ENCODE data around the gene ULBP1. TPM values are rescaled to one million over a fixed set of nuclear protein-coding genes. Genes with fewer than 3 reads are reported as not detected.
"Not testable (repeated sequence)": the region's sequence is repeated elsewhere in the genome, so short reads cannot be mapped to it uniquely, and the experiment has no call there.

The ULBP1 gene, protein sequence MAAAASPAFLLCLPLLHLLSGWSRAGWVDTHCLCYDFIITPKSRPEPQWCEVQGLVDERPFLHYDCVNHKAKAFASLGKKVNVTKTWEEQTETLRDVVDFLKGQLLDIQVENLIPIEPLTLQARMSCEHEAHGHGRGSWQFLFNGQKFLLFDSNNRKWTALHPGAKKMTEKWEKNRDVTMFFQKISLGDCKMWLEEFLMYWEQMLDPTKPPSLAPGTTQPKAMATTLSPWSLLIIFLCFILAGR
- total RNA-seq = 1 to 10 TPM; 2.5 to 2.7 TPM

GRCh38 chr6:149963462-149964307, at the start of gene ULBP1:
Gene ULBP1 (plus strand): TSS chr6:149963943. CDS start chr6:149964050, 107 bp downstream.
- peaks cover 70% of the 10 kb centered on the region for H3K27me3 Mint-ChIP-seq
- H3K4me3 Mint-ChIP-seq = peak within 1 kb of the TSS; percentile 78
- CTCF ChIA-PET = interaction anchor here (0.7 kb wide), 1 partner anchor 53 kb away, joined by 4 read pairs; no protein-coding TSS in a partner anchor
- TF ChIP-seq CTCF (IDR thresholded peaks at IDR 0.05) = no peak
- POLR2A ChIA-PET = no interaction called here
- intact Hi-C loops (cut with micrococcal nuclease) = loop anchor here (5.0 kb wide), 1 partner anchor 39 kb away; no protein-coding TSS in a partner anchor
- peaks cover 2% of the 10 kb centered on the region for H3K36me3 Mint-ChIP-seq (ENCODE audit: low read depth)
- DNase-seq = peak; percentile 92
- H3K9me3 Mint-ChIP-seq = no peaks in the 10 kb centered on the region
- peak within 1 kb of the TSS; percentile 84 for H3K27ac Mint-ChIP-seq
- peaks cover 31% of the 10 kb centered on the region for H3K4me1 Mint-ChIP-seq (ENCODE audit: low read depth)
- peak; percentile 75 for ATAC-seq

DNA sequence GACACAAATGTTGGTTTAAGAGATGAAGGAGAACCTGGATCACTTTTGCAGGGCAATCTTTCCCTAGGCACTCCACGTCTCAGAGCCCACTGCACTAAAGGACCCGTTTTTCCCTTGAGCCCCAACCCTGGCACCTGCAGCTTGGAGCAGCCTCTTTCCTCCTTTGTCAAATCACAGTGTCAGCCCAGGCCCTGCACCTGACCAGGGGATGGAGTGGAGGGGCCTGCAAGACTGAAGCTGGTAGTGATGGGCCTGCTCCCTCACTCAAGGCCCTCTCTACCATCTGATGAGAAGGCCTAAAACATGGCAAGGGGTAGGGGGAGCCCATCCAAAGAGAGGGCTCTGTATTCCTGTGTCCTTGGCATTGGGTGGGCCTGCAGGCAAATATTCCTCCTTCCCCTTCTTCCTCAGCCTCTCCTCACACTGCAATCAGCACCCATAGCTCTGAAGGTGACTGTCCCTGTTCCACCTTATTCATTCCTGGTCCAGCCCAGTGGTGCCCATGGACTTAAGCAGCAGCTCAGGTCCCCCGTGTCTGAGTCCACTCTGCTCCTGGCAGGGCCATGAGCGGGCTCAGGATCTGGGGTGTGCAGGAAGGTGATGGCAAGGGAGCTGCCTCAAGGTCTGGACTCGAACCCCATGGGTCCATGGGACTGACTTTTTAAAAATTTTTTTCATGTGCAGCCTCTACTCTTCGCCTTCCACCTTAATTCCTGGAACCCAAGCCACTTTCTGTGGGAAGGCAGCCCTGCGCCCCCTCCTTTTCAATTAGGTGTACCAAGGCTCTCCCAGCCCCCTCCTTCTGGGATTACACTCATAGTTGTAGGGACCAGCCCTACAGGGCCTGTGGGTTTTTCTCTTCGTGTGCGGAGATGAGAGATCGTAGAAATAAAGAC, 47.5 kb upstream of the ULBP1 start:
- CTCF ChIA-PET = interaction anchor here (1.7 kb wide), 1 partner anchor 51 kb away, joined by 6 read pairs; no protein-coding TSS in a partner anchor
- POLR2A ChIA-PET = no interaction called here
- intact Hi-C loops (cut with micrococcal nuclease) = no loop called here

GRCh38 chr6:149917679-149918078, 46.1 kb upstream of the ULBP1 start:
- Mint-ChIP-seq H3K27me3 (peaks cover 30% of the 10 kb centered on the region), H3K4me3 (no peak overlapping the region), H3K4me1 (ENCODE audit: low read depth) (peaks cover 2% of the 10 kb centered on the region), H3K36me3 (ENCODE audit: low read depth) (no peaks in the 10 kb centered on the region), H3K9me3 (no peaks in the 10 kb centered on the region), H3K27ac (no peak overlapping the region)
- ChIA-PET POLR2A (no interaction called here), CTCF (no interaction called here)
- no peak for DNase-seq
- intact Hi-C loops (cut with micrococcal nuclease) = no loop called here
- ATAC-seq = no peak
- TF ChIP-seq CTCF (IDR thresholded peaks at IDR 0.05) = no peak

More for the DNA sequence above, 47.5 kb upstream of the ULBP1 start:
- peaks cover 20% of the 10 kb centered on the region for H3K27me3 Mint-ChIP-seq
- H3K9me3 Mint-ChIP-seq = no peaks in the 10 kb centered on the region
- no peak overlapping the region for H3K27ac Mint-ChIP-seq
- no peak for TF ChIP-seq CTCF (IDR thresholded peaks at IDR 0.05)
- H3K36me3 Mint-ChIP-seq (ENCODE audit: low read depth) = no peaks in the 10 kb centered on the region
- no peak overlapping the region for H3K4me3 Mint-ChIP-seq
- no peak for ATAC-seq
- H3K4me1 Mint-ChIP-seq (ENCODE audit: low read depth) = no peaks in the 10 kb centered on the region
- no peak for DNase-seq

DNA sequence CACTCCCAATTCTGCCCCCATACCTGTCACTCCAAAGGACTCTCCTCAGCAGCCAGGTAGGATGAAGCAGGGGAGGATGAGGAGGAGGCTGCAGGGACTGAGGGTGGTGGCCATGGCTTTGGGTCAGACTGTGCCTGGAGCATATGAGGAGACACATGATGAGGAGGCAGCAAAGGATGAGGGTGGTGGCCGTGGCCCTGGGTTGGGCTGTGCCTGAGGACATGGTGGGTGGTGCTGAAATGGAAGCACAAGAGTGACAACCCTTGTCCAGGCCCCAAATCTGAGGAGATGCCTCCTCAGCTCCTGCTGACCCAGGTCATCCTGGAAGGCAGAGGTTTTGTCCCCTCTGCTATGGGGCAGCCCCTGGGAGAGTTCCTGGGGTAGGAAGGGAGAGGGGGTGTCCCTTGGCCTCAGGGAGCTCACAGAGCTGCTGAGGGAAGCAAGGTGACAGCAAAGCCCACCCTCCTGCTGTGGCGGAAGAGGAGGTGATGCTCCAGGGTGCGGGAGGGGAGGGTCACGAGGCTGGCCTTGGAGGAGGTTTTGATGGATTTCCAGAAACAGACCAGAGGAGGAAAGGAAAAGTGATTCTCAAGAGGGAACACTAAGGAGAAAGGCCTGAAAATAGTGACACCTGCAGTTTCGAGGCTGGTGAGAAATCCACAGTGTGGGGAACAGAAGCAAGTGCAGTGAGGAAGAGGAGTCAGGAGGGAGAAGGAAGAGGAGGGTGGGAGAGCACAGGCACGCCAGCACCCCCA, 45.4 kb upstream of the ULBP1 start:
- Mint-ChIP-seq H3K4me3 (no peak overlapping the region), H3K27ac (no peak overlapping the region), H3K27me3 (peaks cover 33% of the 10 kb centered on the region), H3K36me3 (ENCODE audit: low read depth) (no peaks in the 10 kb centered on the region), H3K9me3 (no peaks in the 10 kb centered on the region), H3K4me1 (ENCODE audit: low read depth) (peaks cover 8% of the 10 kb centered on the region)
- ChIA-PET CTCF (no interaction called here), POLR2A (no interaction called here)
- DNase-seq (no peak), ATAC-seq (no peak)
- TF ChIP-seq CTCF (IDR thresholded peaks at IDR 0.05) = no peak
- intact Hi-C loops (cut with micrococcal nuclease) = no loop called here

GRCh38 chr6:149919126-149919833, 44.5 kb upstream of the ULBP1 start:
- POLR2A ChIA-PET; CTCF ChIA-PET; intact Hi-C loops (cut with micrococcal nuclease); ATAC-seq; H3K4me3 Mint-ChIP-seq; DNase-seq; H3K36me3 Mint-ChIP-seq (ENCODE audit: low read depth); H3K9me3 Mint-ChIP-seq; H3K27ac Mint-ChIP-seq: not testable (repeated sequence)
- Mint-ChIP-seq H3K4me1 (ENCODE audit: low read depth) (peaks cover 14% of the 10 kb centered on the region), H3K27me3 (peaks cover 38% of the 10 kb centered on the region)
